KMS-11 (cell line): ENCODE measurements around the gene CDH15.
"Not testable (repeated sequence)": the region's sequence is repeated elsewhere in the genome, so short reads cannot be mapped to it uniquely, and the experiment has no call there.

Source experiments
- H2AFZ ChIP-seq: fragments of 200-600 bp; sonication (generic); 2 replicates; pipeline ENCODE4 v1.6.1; 2016; ENCODE audit warnings: antibody characterized with exemption, mixed run types, low read depth
- H3K27ac ChIP-seq: fragments of 200-600 bp; sonication (generic); 2 replicates; pipeline ENCODE4 v1.6.1; 2016; ENCODE audit warnings: mild to moderate bottlenecking, mixed run types
- H3K27me3 ChIP-seq: fragments of 200-600 bp; sonication (generic); 2 replicates; pipeline ENCODE4 v1.6.1; 2017; ENCODE audit warnings: mild to moderate bottlenecking, low read depth, mixed run types, moderate library complexity; ENCODE audit not compliant: insufficient read depth
- H3K36me3 ChIP-seq: fragments of 200-600 bp; sonication (generic); 2 replicates; pipeline ENCODE4 v1.6.1; 2017; ENCODE audit warnings: mild to moderate bottlenecking, mixed run types; ENCODE audit not compliant: insufficient read depth
- H3K4me1 ChIP-seq: fragments of 200-600 bp; sonication (generic); 2 replicates; pipeline ENCODE4 v1.6.1; 2016; ENCODE audit warnings: mild to moderate bottlenecking, low read depth, mixed run types; ENCODE audit not compliant: poor library complexity, severe bottlenecking
- H3K4me2 ChIP-seq: fragments of 200-600 bp; sonication (generic); 2 replicates; pipeline ENCODE4 v1.7.0; 2016; ENCODE audit warnings: mild to moderate bottlenecking, mixed run types
- H3K4me3 ChIP-seq: fragments of 200-600 bp; sonication (generic); IDR thresholded peaks from 2 replicates; pipeline ENCODE4 v1.6.1; 2017; ENCODE audit warnings: low read depth, low read length, mixed read lengths; ENCODE audit not compliant: insufficient read depth
- H3K79me2 ChIP-seq: fragments of 200-600 bp; sonication (generic); 2 replicates; pipeline ENCODE4 v1.6.1; 2016; ENCODE audit warnings: low read depth, mixed run types; ENCODE audit not compliant: insufficient read depth
- H3K9ac ChIP-seq: fragments of 200-600 bp; sonication (generic); 2 replicates; pipeline ENCODE4 v1.6.1; 2016; ENCODE audit warnings: mild to moderate bottlenecking, mixed run types
- H4K20me1 ChIP-seq: fragments of 200-600 bp; sonication (generic); 2 replicates; pipeline ENCODE4 v1.6.1; 2016; ENCODE audit warnings: mild to moderate bottlenecking, mixed run types; ENCODE audit not compliant: insufficient read depth
- TF ChIP-seq, protein P1 (sequence below): fragments of 200-600 bp; sonication (generic); conservative IDR thresholded peaks from 2 replicates; pipeline ENCODE4 v1.6.1; 2017; ENCODE audit warnings: low read depth, mild to moderate bottlenecking, antibody characterized with exemption, low read length, moderate library complexity, mixed read lengths

CDH15 gene

DNA sequence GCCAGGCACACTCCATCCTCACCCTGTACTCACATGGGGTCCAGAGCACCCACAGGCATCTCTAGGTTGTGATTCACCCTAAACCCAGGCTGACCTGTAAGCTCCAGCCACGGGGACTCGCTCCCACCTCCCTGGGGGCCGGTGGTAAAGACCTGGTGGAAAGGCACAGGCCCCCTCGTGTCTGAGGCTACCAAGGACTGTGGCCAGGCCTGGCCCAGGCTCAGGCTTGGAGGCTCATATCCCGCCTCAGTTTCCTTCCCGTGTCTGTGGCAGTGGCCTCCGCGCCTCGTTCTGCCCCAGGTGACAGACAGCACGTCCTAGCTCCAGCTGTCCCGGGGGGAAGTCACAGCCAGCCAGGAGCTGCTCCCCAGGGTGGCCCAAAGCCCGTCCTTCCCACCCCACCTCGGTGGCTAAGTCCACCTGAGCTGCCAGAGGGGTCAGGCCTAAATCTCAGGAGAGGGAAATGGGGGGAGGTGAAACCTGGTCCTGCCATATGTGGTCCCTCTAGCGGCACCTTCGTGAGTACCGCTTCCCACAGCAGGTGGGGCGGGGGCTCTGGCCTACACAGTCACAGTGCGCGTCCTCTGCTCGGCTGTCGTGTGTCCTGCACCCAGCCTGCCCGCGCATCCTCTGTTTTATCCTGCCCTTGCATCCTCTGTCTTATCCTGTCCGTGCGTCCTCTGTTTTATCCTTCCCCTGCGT, 12.6 kb downstream of the CDH15 start:
- Histone ChIP-seq H3K4me1 (no peaks in the 10 kb centered on the region), H3K9ac (no peak overlapping the region), H3K79me2 (no peaks in the 10 kb centered on the region), H3K27ac (no peak overlapping the region), H3K27me3 (peaks cover 52% of the 10 kb centered on the region), H2AFZ (no peak overlapping the region), H4K20me1 (no peaks in the 10 kb centered on the region), H3K4me3 (no peak overlapping the region), H3K36me3 (no peaks in the 10 kb centered on the region), H3K4me2 (no peak overlapping the region)
- TF ChIP-seq, protein P1, sequence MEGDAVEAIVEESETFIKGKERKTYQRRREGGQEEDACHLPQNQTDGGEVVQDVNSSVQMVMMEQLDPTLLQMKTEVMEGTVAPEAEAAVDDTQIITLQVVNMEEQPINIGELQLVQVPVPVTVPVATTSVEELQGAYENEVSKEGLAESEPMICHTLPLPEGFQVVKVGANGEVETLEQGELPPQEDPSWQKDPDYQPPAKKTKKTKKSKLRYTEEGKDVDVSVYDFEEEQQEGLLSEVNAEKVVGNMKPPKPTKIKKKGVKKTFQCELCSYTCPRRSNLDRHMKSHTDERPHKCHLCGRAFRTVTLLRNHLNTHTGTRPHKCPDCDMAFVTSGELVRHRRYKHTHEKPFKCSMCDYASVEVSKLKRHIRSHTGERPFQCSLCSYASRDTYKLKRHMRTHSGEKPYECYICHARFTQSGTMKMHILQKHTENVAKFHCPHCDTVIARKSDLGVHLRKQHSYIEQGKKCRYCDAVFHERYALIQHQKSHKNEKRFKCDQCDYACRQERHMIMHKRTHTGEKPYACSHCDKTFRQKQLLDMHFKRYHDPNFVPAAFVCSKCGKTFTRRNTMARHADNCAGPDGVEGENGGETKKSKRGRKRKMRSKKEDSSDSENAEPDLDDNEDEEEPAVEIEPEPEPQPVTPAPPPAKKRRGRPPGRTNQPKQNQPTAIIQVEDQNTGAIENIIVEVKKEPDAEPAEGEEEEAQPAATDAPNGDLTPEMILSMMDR, result no peak

DNA sequence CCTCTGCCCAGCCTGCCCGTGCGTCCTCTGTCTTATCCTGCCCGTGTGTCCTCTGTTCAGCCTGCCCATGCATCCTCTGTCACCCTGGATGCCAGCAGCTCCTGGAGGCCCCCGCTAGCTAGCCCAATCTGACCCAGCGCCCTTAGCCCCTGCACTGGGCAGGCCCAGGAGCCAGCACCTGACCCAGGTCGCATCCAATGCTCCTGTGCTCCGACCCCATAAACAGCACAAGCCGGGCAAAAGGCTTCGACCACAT, 13.1 kb downstream of the CDH15 start:
- H3K4me2 ChIP-seq, result no peak overlapping the region
- no peak overlapping the region for H3K4me3 ChIP-seq
- no peak overlapping the region for H3K27ac ChIP-seq
- no peak overlapping the region for H3K9ac ChIP-seq
- no peaks in the 10 kb centered on the region for H3K79me2 ChIP-seq
- H3K36me3 ChIP-seq, result no peaks in the 10 kb centered on the region
- no peaks in the 10 kb centered on the region for H4K20me1 ChIP-seq
- peaks cover 49% of the 10 kb centered on the region for H3K27me3 ChIP-seq
- no peaks in the 10 kb centered on the region for H3K4me1 ChIP-seq
- TF ChIP-seq, protein P1, result no peak
- no peak overlapping the region for H2AFZ ChIP-seq

DNA sequence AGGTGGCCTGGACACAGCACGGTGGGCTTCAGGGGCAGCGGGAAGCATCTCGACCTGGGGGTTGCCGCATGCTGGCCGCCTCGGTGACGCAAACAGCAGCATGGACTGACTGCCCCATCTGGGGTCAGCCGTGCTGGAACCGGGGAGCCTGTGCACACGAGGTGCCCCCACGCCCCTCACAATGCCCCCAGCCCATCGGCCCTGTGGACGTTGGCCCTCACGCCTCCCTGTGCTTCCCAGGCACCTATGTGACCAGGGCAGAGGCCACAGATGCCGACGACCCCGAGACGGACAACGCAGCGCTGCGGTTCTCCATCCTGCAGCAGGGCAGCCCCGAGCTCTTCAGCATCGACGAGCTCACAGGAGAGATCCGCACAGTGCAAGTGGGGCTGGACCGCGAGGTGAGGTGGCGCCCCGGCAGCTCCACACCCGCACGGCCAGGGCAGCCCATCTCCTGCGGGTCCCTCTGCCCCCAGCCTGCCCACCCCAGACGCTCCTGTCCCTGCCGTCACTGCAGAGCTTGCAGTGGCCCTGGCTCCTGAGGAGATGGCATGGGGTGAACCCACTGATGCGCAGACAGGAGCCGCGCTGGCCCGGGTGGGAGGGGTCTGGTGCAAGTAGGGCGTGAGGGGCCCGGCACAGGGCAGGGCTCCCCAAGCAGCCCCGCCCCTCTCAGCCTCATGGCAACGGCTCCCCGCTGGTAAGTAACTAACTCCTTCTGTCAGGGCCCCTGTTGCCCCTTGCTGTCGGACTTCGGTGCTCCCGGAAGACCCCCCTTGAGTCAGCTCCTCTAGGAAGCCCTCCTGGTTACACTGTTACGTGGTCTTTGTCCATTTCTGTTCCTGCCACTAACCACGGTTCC, 13.6 kb downstream of the CDH15 start:
- Histone ChIP-seq H3K36me3 (no peaks in the 10 kb centered on the region), H3K9ac (no peak overlapping the region), H3K4me2 (no peak overlapping the region), H3K4me1 (no peaks in the 10 kb centered on the region), H3K27ac (no peak overlapping the region), H4K20me1 (no peaks in the 10 kb centered on the region), H2AFZ (no peak overlapping the region), H3K27me3 (peaks cover 43% of the 10 kb centered on the region), H3K79me2 (no peaks in the 10 kb centered on the region), H3K4me3 (no peak overlapping the region)
- TF ChIP-seq, protein P1, result no peak

DNA sequence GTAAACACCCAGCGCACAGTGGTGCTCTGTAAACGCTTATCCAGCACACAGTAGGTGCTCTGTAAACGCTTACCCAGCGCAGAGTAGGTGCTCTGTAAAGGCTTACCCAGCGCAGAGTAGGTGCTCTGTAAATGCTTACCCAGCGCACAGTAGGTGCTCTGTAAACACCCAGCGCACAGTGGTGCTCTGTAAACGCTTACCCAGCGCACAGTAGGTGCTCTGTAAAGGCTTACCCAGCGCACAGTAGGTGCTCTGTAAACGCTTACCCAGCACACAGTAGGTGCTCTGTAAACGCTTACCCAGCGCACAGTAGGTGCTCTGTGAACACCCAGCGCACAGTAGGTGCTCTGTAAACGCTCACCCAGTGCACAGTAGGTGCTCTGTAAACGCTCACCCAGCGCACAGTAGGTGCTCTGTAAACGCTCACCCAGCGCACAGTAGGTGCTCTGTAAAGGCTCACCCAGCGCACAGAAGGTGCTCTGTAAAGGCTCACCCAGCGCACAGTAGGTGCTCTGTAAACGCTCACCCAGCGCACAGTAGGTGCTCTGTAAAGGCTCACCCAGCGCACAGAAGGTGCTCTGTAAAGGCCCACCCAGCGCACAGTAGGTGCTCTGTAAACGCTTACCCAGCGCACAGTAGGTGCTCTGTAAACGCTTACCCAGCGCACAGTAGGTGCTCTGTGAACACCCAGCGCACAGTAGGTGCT, 14.5 kb downstream of the CDH15 start:
- not testable (repeated sequence) for H3K79me2 ChIP-seq, H3K4me3 ChIP-seq, H3K27ac ChIP-seq, H3K4me1 ChIP-seq, H2AFZ ChIP-seq, H4K20me1 ChIP-seq, H3K9ac ChIP-seq, H3K4me2 ChIP-seq, H3K36me3 ChIP-seq
- H3K27me3 ChIP-seq, result peaks cover 36% of the 10 kb centered on the region

DNA sequence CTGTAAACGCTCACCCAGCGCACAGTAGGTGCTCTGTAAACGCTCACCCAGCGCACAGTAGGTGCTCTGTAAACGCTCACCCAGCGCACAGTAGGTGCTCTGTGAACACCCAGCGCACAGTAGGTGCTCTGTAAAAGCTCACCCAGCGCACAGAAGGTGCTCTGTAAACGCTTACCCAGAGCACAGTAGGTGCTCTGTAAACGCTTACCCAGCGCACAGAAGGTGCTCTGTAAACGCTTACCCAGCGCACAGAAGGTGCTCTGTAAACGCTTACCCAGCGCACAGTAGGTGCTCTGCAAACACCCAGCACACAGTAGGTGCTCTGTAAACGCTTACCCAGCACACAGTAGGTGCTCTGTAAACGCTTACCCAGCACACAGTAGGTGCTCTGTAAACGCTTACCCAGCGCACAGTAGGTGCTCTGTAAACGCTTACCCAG, 15.1 kb downstream of the CDH15 start:
- H3K79me2 ChIP-seq, H2AFZ ChIP-seq, H3K9ac ChIP-seq, H3K4me1 ChIP-seq, H3K36me3 ChIP-seq, H3K27ac ChIP-seq, H3K4me2 ChIP-seq, H3K4me3 ChIP-seq, H4K20me1 ChIP-seq: not testable (repeated sequence)
- H3K27me3 ChIP-seq, result peaks cover 30% of the 10 kb centered on the region
